Stimulated activated naive CD4-positive, alpha-beta T cell treated with Interleukin-2 at 50 U/mL for 16 hours (primary cell): ENCODE measurements around the gene BPIFA3.

Experiments
- DNase-seq: peaks from one replicate; lab custom pipeline; 2025; lab: John Stamatoyannopoulos, UW

The BPIFA3 gene

DNA sequence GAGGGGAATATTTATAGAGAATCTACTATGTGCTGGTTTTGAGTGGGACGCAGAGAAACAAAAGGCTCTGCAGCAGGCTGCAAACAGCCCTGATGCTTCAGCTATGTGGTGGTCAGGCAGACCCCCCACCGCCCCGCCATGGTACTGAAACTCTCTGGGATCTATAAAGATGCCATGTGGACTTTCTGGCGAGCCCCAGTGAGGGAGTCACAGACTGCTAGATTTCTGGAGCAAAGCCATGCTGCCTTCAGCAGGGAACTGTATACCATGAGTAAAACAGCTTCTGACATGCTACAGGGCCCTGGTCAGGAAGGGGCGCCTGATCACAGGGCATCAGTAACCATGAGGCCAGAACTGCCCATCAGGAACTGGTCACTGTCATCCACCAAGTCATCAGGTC, 46.6 kb downstream of the BPIFA3 start:
- DNase-seq = no peak

DNA sequence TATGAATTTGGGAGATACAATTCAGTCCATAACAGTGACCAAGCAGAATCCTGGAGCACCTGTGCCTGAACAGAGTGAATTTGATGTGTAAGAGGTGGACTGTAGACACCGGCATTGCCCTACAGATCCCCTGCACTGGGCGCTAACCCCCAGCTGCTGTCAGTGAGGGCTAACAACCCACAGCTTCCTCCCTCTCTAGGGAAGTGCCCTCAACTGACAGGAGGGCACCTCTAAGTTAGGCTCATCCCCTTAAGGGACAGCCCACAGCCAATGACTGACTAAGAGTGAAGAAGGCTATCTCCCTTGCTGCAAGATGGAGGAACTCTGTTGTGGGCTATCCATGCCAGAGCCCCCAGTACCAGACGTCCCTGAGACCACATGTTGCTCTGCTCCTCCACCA, 50.5 kb downstream of the BPIFA3 start:
- DNase-seq = no peak

- DNase-seq = no peak
Measured at GRCh38 chr20:33272155-33272873, 55.2 kb downstream of the BPIFA3 start.

- no peak for DNase-seq
Measured at GRCh38 chr20:33273117-33273851, 56.1 kb downstream of the BPIFA3 start.

GRCh38 chr20:33275215-33275614, 58.1 kb downstream of the BPIFA3 start:
- no peak for DNase-seq

GRCh38 chr20:33275871-33276270, 58.7 kb downstream of the BPIFA3 start:
- no peak for DNase-seq

GRCh38 chr20:33276303-33277113, 59.4 kb downstream of the BPIFA3 start:
- no peak for DNase-seq
